Loucy (cell line): ENCODE data around the gene PRICKLE2.

ENCODE experiments used
- H2AFZ ChIP-seq: fragments of 200-600 bp; sonication (generic); 2 replicates; pipeline ENCODE4 v1.6.0; 2016; ENCODE audit warnings: antibody characterized with exemption, mild to moderate bottlenecking, low read length, moderate library complexity
- H3F3A ChIP-seq: fragments of 200-600 bp; 2 replicates; pipeline ENCODE4 v1.6.0; 2016; ENCODE audit warnings: antibody characterized with exemption, low read depth, mild to moderate bottlenecking
- H3K27me3 ChIP-seq: fragments of 200-600 bp; sonication (generic); 2 replicates; pipeline ENCODE4 v1.6.1; 2014; ENCODE audit warnings: low read length, mild to moderate bottlenecking; ENCODE audit not compliant: insufficient read depth, poor library complexity, severe bottlenecking
- H3K36me3 ChIP-seq: fragments of 200-600 bp; sonication (generic); 2 replicates; pipeline ENCODE4 v1.6.1; 2016; ENCODE audit warnings: low read length; ENCODE audit not compliant: insufficient read depth
- H3K4me1 ChIP-seq: fragments of 200-600 bp; sonication (generic); 2 replicates; pipeline ENCODE4 v1.5.1; 2014; ENCODE audit warnings: low read length, mild to moderate bottlenecking; ENCODE audit not compliant: insufficient read depth, poor library complexity, severe bottlenecking
- H3K4me2 ChIP-seq: fragments of 200-600 bp; sonication (generic); 2 replicates; pipeline ENCODE4 v1.6.0; 2014; ENCODE audit warnings: antibody characterized with exemption, low read length, low read depth, mild to moderate bottlenecking; ENCODE audit not compliant: poor library complexity, severe bottlenecking
- H3K4me3 ChIP-seq: fragments of 200-600 bp; sonication (generic); 2 replicates; pipeline ENCODE4 v1.5.1; 2014; ENCODE audit warnings: low read length, mild to moderate bottlenecking, mixed read lengths; ENCODE audit not compliant: poor library complexity, severe bottlenecking
- H3K79me2 ChIP-seq: fragments of 200-600 bp; sonication (generic); 2 replicates; pipeline ENCODE4 v1.6.1; 2014; ENCODE audit warnings: low read length; ENCODE audit not compliant: insufficient read depth
- H3K9ac ChIP-seq: fragments of 200-600 bp; sonication (generic); 2 replicates; pipeline ENCODE4 v1.6.0; 2014; ENCODE audit warnings: mild to moderate bottlenecking, low read depth, low read length, moderate library complexity; ENCODE audit not compliant: poor library complexity, severe bottlenecking
- H3K9me2 ChIP-seq: fragments of 200-600 bp; sonication (generic); replicated peaks from 2 replicates; pipeline ENCODE4 v1.6.1; 2016; ENCODE audit warnings: low read depth, low read length, mixed read lengths
- H3K9me3 ChIP-seq: fragments of 200-600 bp; sonication (generic); 2 replicates; pipeline ENCODE4 v1.6.1; 2014; ENCODE audit warnings: mild to moderate bottlenecking, antibody characterized with exemption, low read length, low read depth; ENCODE audit not compliant: insufficient read depth
- H4K20me1 ChIP-seq: fragments of 200-600 bp; sonication (generic); 2 replicates; pipeline ENCODE4 v1.6.0; 2014; ENCODE audit warnings: antibody characterized with exemption, low read length, mild to moderate bottlenecking; ENCODE audit not compliant: insufficient read depth, poor library complexity, severe bottlenecking
- CTCF ChIP-seq: fragments of 200-600 bp; sonication (generic); conservative IDR thresholded peaks from 2 replicates; pipeline ENCODE4 v1.5.1; 2014; ENCODE audit warnings: mild to moderate bottlenecking, antibody characterized with exemption, low read length
- EZH2phosphoT487 ChIP-seq: fragments of 200-600 bp; IDR thresholded peaks from 2 replicates; pipeline ENCODE4 v1.6.1; 2018; ENCODE audit warnings: antibody characterized with exemption, mild to moderate bottlenecking, moderate library complexity, borderline replicate concordance

Gene PRICKLE2

GRCh38 chr3:64268926-64269325 lies 43.7 kb upstream of the PRICKLE2 start:
- H3K79me2 ChIP-seq: no peaks in the 10 kb centered on the region
- H3K27me3 ChIP-seq: no peaks in the 10 kb centered on the region
- no peak for TF ChIP-seq EZH2phosphoT487
- TF ChIP-seq CTCF: no peak
- no peak overlapping the region for H3K4me2 ChIP-seq
- no peak overlapping the region for H3K9ac ChIP-seq
- no peaks in the 10 kb centered on the region for H3K9me2 ChIP-seq
- no peaks in the 10 kb centered on the region for H4K20me1 ChIP-seq
- H3K9me3 ChIP-seq: no peaks in the 10 kb centered on the region
- no peaks in the 10 kb centered on the region for H3K4me1 ChIP-seq
- H3K4me3 ChIP-seq: no peak overlapping the region
- no peaks in the 10 kb centered on the region for H3F3A ChIP-seq
- no peaks in the 10 kb centered on the region for H3K36me3 ChIP-seq
- H2AFZ ChIP-seq: no peak overlapping the region

- no peaks in the 10 kb centered on the region for H4K20me1 ChIP-seq
- H3K9me2 ChIP-seq: no peaks in the 10 kb centered on the region
- H3K4me3 ChIP-seq: no peak overlapping the region
- no peak overlapping the region for H3K4me2 ChIP-seq
- H3K9me3 ChIP-seq: no peaks in the 10 kb centered on the region
- no peaks in the 10 kb centered on the region for H3F3A ChIP-seq
- no peaks in the 10 kb centered on the region for H3K4me1 ChIP-seq
- no peaks in the 10 kb centered on the region for H3K36me3 ChIP-seq
- no peak for TF ChIP-seq EZH2phosphoT487
- no peak for TF ChIP-seq CTCF
- no peaks in the 10 kb centered on the region for H3K79me2 ChIP-seq
- no peaks in the 10 kb centered on the region for H3K27me3 ChIP-seq
- H2AFZ ChIP-seq: no peak overlapping the region
- no peak overlapping the region for H3K9ac ChIP-seq
Measured at GRCh38 chr3:64267721-64268604, 42.7 kb upstream of the PRICKLE2 start.

- Histone ChIP-seq H3K9me2 (no peaks in the 10 kb centered on the region), H4K20me1 (no peaks in the 10 kb centered on the region), H3K9ac (no peak overlapping the region), H3K9me3 (no peaks in the 10 kb centered on the region), H3K36me3 (no peaks in the 10 kb centered on the region), H3K4me2 (no peak overlapping the region), H3K4me1 (no peaks in the 10 kb centered on the region), H3F3A (no peaks in the 10 kb centered on the region), H2AFZ (no peak overlapping the region), H3K79me2 (no peaks in the 10 kb centered on the region), H3K4me3 (no peak overlapping the region), H3K27me3 (no peaks in the 10 kb centered on the region)
- TF ChIP-seq CTCF (no peak), EZH2phosphoT487 (no peak)
Measured at GRCh38 chr3:64266983-64267382, 41.7 kb upstream of the PRICKLE2 start.
